Transverse colon (tissue), 3 donors: ENCODE results near the gene PTPN1.

Experiments
- CTCF ChIP-seq, 5 experiments: fragments of 200-600 bp in 3 of 5; fragments of 450-650 bp in 2 of 5; sonication (generic) in 3 of 5; IDR thresholded peaks; 1 replicate in 2 of 5; 2 replicates in 3 of 5; pipeline ENCODE4 v1.5.1; 2016 to 2017; ENCODE audit warnings: antibody characterized with exemption in 5 of 5, inconsistent platforms in 3 of 5, mild to moderate bottlenecking in 2 of 5, moderate library complexity in 1 of 5
- EP300 ChIP-seq: sonication (generic); formaldehyde crosslinking; IDR thresholded peaks from one replicate; pipeline ENCODE4 v1.6.1; 2017; ENCODE audit warnings: antibody characterized with exemption, low read depth

- TF ChIP-seq CTCF (IDR thresholded peaks at IDR 0.05): no peak
- no peak for TF ChIP-seq EP300
Observed at GRCh38 chr20:50540620-50541605, 30.7 kb downstream of the PTPN1 start.
